Measurements from ENCODE around the gene RPP30. TPM values are rescaled to one million over a fixed set of nuclear protein-coding genes. Genes with fewer than 3 reads are reported as not detected.

Gene RPP30
- total and polyA plus RNA-seq, 9 of the 15 experiments (the other 6 are each of a cell fraction or from before 2014, with no cell fraction given), result 37.3 to 170 (median 69.1) TPM

Small RNA genes lying within 50 kb of the gene (small RNA-seq; reads per million reads assigned to genes)
- gene RF00019 (not detected), gene RNU6-740P (not detected)

Other genes with a start within 250 kb of the RPP30 start
- 0.14 and 0.53 TPM in 2 replicates for gene HTR7, start 13.9 kb upstream of the RPP30 start, total RNA-seq (2014; rRNA removed)
- 0.29 and 0.33 TPM in 2 replicates for gene HTR7, start 13.9 kb upstream of the RPP30 start, total RNA-seq (2014; rRNA removed; fragmentation: Illumina TruSeq; extraction: Trizol)
- 0.18 and 0.30 TPM in 2 replicates for gene HTR7, start 13.9 kb upstream of the RPP30 start, total RNA-seq (2015; rRNA removed; fragmentation: Illumina TruSeq; extraction: Trizol)
- gene HTR7, start 13.9 kb upstream of the RPP30 start, total RNA-seq (2021), result 0.24 and 0.36 TPM in 2 replicates
- gene HTR7, start 13.9 kb upstream of the RPP30 start, polyA plus RNA-seq (2011; rRNA removed), result 0.21 and 0.46 TPM in 2 replicates
- gene HTR7, start 13.9 kb upstream of the RPP30 start, polyA plus RNA-seq (2014; fragmentation: Illumina TruSeq; extraction: Trizol), result 0.21 and 0.26 TPM in 2 replicates
- under 1 TPM; 0.07 to 0.08 TPM for gene HTR7, start 13.9 kb upstream of the RPP30 start, polyA plus RNA-seq (2014; fragmentation: Nextera tagmentation; extraction: Ambion mirVana)
- 0.17 and 0.28 TPM in 2 replicates for gene HTR7, start 13.9 kb upstream of the RPP30 start, polyA plus RNA-seq (2014; rRNA removed)
- not detected in 2 replicates for gene ANKRD1, start 49.1 kb downstream of the RPP30 start, total RNA-seq (2014; rRNA removed)
- gene ANKRD1, start 49.1 kb downstream of the RPP30 start, total RNA-seq (2014; rRNA removed; fragmentation: Illumina TruSeq; extraction: Trizol), result not detected in 2 replicates
- gene ANKRD1, start 49.1 kb downstream of the RPP30 start, total RNA-seq (2015; rRNA removed; fragmentation: Illumina TruSeq; extraction: Trizol), result not detected in 2 replicates
- not detected in 2 replicates for gene ANKRD1, start 49.1 kb downstream of the RPP30 start, total RNA-seq (2021)
- gene ANKRD1, start 49.1 kb downstream of the RPP30 start, polyA plus RNA-seq (2011; rRNA removed), result not detected in 2 replicates
- gene ANKRD1, start 49.1 kb downstream of the RPP30 start, polyA plus RNA-seq (2014; fragmentation: Illumina TruSeq; extraction: Trizol), result not detected in 2 replicates
- not detected for gene ANKRD1, start 49.1 kb downstream of the RPP30 start, polyA plus RNA-seq (2014; fragmentation: Nextera tagmentation; extraction: Ambion mirVana)
- not detected in 2 replicates for gene ANKRD1, start 49.1 kb downstream of the RPP30 start, polyA plus RNA-seq (2014; rRNA removed)

Measured in K562 (cell line).